Measurements from ENCODE around the gene NFIA.

Gene NFIA

GRCh38 chr1:61428146-61428545, 345.8 kb downstream of the NFIA start:
- H3K9me3 ChIP-seq (ENCODE audit: control insufficient read depth, insufficient read depth, low read depth, low read length): no peaks in the 10 kb centered on the region
- TF ChIP-seq ZNF138 (tag by site-specific recombination; IDR thresholded peaks at IDR 0.05; ENCODE audit: borderline replicate concordance): no peak
- TF ChIP-seq, protein P1, sequence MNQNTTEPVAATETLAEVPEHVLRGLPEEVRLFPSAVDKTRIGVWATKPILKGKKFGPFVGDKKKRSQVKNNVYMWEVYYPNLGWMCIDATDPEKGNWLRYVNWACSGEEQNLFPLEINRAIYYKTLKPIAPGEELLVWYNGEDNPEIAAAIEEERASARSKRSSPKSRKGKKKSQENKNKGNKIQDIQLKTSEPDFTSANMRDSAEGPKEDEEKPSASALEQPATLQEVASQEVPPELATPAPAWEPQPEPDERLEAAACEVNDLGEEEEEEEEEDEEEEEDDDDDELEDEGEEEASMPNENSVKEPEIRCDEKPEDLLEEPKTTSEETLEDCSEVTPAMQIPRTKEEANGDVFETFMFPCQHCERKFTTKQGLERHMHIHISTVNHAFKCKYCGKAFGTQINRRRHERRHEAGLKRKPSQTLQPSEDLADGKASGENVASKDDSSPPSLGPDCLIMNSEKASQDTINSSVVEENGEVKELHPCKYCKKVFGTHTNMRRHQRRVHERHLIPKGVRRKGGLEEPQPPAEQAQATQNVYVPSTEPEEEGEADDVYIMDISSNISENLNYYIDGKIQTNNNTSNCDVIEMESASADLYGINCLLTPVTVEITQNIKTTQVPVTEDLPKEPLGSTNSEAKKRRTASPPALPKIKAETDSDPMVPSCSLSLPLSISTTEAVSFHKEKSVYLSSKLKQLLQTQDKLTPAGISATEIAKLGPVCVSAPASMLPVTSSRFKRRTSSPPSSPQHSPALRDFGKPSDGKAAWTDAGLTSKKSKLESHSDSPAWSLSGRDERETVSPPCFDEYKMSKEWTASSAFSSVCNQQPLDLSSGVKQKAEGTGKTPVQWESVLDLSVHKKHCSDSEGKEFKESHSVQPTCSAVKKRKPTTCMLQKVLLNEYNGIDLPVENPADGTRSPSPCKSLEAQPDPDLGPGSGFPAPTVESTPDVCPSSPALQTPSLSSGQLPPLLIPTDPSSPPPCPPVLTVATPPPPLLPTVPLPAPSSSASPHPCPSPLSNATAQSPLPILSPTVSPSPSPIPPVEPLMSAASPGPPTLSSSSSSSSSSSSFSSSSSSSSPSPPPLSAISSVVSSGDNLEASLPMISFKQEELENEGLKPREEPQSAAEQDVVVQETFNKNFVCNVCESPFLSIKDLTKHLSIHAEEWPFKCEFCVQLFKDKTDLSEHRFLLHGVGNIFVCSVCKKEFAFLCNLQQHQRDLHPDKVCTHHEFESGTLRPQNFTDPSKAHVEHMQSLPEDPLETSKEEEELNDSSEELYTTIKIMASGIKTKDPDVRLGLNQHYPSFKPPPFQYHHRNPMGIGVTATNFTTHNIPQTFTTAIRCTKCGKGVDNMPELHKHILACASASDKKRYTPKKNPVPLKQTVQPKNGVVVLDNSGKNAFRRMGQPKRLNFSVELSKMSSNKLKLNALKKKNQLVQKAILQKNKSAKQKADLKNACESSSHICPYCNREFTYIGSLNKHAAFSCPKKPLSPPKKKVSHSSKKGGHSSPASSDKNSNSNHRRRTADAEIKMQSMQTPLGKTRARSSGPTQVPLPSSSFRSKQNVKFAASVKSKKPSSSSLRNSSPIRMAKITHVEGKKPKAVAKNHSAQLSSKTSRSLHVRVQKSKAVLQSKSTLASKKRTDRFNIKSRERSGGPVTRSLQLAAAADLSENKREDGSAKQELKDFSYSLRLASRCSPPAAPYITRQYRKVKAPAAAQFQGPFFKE (tag by site-specific recombination; IDR thresholded peaks at IDR 0.05; ENCODE audit: borderline replicate concordance): no peak
- TF ChIP-seq ZNF558 (tag by site-specific recombination; IDR thresholded peaks at IDR 0.05): no peak
- no peak for TF ChIP-seq ZNF624 (tag by site-specific recombination; IDR thresholded peaks at IDR 0.05)
- no peak for TF ChIP-seq ZNF747 (tag by site-specific recombination; IDR thresholded peaks at IDR 0.05)
- no peak for TF ChIP-seq ZBTB20 (tag by site-specific recombination; IDR thresholded peaks at IDR 0.05)
- no peak for TF ChIP-seq ZNF354C (tag by site-specific recombination; IDR thresholded peaks at IDR 0.05; ENCODE audit: borderline replicate concordance, low read depth)
- TF ChIP-seq SCRT2 (tag by site-specific recombination; IDR thresholded peaks at IDR 0.05): no peak
- TF ChIP-seq ZBTB7A (tag by site-specific recombination; IDR thresholded peaks at IDR 0.05; ENCODE audit: low read depth): no peak
- no peak for TF ChIP-seq ZFP69B (tag by site-specific recombination; IDR thresholded peaks at IDR 0.05)
- TF ChIP-seq ZFP41 (tag by site-specific recombination; IDR thresholded peaks at IDR 0.05; ENCODE audit: borderline replicate concordance): no peak
- no peak for TF ChIP-seq ZNF114 (tag by site-specific recombination; IDR thresholded peaks at IDR 0.05)
- no peak for TF ChIP-seq ZBTB21 (tag by site-specific recombination; IDR thresholded peaks at IDR 0.05)
- TF ChIP-seq, protein P2, sequence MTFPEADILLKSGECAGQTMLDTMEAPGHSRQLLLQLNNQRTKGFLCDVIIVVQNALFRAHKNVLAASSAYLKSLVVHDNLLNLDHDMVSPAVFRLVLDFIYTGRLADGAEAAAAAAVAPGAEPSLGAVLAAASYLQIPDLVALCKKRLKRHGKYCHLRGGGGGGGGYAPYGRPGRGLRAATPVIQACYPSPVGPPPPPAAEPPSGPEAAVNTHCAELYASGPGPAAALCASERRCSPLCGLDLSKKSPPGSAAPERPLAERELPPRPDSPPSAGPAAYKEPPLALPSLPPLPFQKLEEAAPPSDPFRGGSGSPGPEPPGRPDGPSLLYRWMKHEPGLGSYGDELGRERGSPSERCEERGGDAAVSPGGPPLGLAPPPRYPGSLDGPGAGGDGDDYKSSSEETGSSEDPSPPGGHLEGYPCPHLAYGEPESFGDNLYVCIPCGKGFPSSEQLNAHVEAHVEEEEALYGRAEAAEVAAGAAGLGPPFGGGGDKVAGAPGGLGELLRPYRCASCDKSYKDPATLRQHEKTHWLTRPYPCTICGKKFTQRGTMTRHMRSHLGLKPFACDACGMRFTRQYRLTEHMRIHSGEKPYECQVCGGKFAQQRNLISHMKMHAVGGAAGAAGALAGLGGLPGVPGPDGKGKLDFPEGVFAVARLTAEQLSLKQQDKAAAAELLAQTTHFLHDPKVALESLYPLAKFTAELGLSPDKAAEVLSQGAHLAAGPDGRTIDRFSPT (tag by site-specific recombination; IDR thresholded peaks at IDR 0.05): no peak
- TF ChIP-seq, protein P3, sequence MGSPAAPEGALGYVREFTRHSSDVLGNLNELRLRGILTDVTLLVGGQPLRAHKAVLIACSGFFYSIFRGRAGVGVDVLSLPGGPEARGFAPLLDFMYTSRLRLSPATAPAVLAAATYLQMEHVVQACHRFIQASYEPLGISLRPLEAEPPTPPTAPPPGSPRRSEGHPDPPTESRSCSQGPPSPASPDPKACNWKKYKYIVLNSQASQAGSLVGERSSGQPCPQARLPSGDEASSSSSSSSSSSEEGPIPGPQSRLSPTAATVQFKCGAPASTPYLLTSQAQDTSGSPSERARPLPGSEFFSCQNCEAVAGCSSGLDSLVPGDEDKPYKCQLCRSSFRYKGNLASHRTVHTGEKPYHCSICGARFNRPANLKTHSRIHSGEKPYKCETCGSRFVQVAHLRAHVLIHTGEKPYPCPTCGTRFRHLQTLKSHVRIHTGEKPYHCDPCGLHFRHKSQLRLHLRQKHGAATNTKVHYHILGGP (tag by site-specific recombination; IDR thresholded peaks at IDR 0.05): no peak
- H3K4me3 ChIP-seq (ENCODE audit: low read depth, low read length): no peak overlapping the region
- CTCF ChIA-PET: interaction anchor here (0.6 kb wide), 1 partner anchor 160 kb away, joined by 4 read pairs; no protein-coding TSS in a partner anchor
- no peak overlapping the region for H3K27ac ChIP-seq (ENCODE audit: extremely low read depth, low read depth, low read length)
- no peaks in the 10 kb centered on the region for H3K4me1 ChIP-seq (ENCODE audit: control insufficient read depth, insufficient read depth, low read length)
- no peaks in the 10 kb centered on the region for H3K36me3 ChIP-seq (ENCODE audit: control insufficient read depth in 2 of 2, insufficient read depth in 1 of 2, low read length in 2 of 2)
- POLR2A ChIA-PET: no interaction called here

Data from HEK293 (cell line).